ENCODE data around the gene GIGYF1. TPM values are rescaled to one million over a fixed set of nuclear protein-coding genes. Genes with fewer than 3 reads are reported as not detected.

The GIGYF1 gene
- total and polyA plus RNA-seq, 8 donors: 28.3 to 57.7 (median 39.7) TPM

GRCh38 chr7:100684534-100685042 lies 9.5 kb downstream of the GIGYF1 start:
- no peak for ATAC-seq
- H3K27ac ChIP-seq: no peak overlapping the region
- no peak overlapping the region for H3K4me3 ChIP-seq
- H3K4me1 ChIP-seq: peaks cover 0 to 12% of the 10 kb centered on the region in 2 donors
- H3K9me3 ChIP-seq: no peaks in the 10 kb centered on the region
- no peak for TF ChIP-seq CTCF (IDR thresholded peaks at IDR 0.05)
- no peaks in the 10 kb centered on the region for H3K27me3 ChIP-seq
- H3K36me3 ChIP-seq: peaks cover 0 to 97% of the 10 kb centered on the region in 2 donors
- intact Hi-C loops (cut with DNase I): loop anchor here in 1 of 2 donors (10.0 kb wide), 1 partner anchor 210 kb away; the partner anchor contains the start of gene TSC22D4
- DNase-seq: peak in 1 of 4 donors; percentile 55

- no peak for ATAC-seq
- Histone ChIP-seq H3K4me1 (peaks cover 0 to 19% of the 10 kb centered on the region in 2 donors), H3K9me3 (no peaks in the 10 kb centered on the region), H3K4me3 (no peak overlapping the region), H3K36me3 (peaks cover 0 to 99% of the 10 kb centered on the region in 2 donors), H3K27me3 (no peaks in the 10 kb centered on the region), H3K27ac (no peak overlapping the region)
- peak in 1 of 4 donors; percentile 69 for DNase-seq
- TF ChIP-seq CTCF (IDR thresholded peaks at IDR 0.05): no peak
- intact Hi-C loops (cut with DNase I): loop anchor here in 1 of 2 donors (10.0 kb wide), 1 partner anchor 209 kb away; the partner anchor contains the start of gene TSC22D4
Observed at GRCh38 chr7:100683659-100684533, 10.2 kb downstream of the GIGYF1 start.

GRCh38 chr7:100682991-100683658 lies 10.9 kb downstream of the GIGYF1 start:
- H3K27me3 ChIP-seq: no peaks in the 10 kb centered on the region
- peaks cover 0 to 100% of the 10 kb centered on the region in 2 donors for H3K36me3 ChIP-seq
- H3K4me3 ChIP-seq: no peak overlapping the region
- peak in 1 of 4 donors; percentile 77 for DNase-seq
- no peak for ATAC-seq
- peaks cover 0 to 27% of the 10 kb centered on the region in 2 donors for H3K4me1 ChIP-seq
- intact Hi-C loops (cut with DNase I): loop anchor here in 1 of 2 donors (10.0 kb wide), 1 partner anchor 208 kb away; the partner anchor contains the start of gene TSC22D4
- no peak for TF ChIP-seq CTCF (IDR thresholded peaks at IDR 0.05)
- H3K9me3 ChIP-seq: no peaks in the 10 kb centered on the region
- no peak overlapping the region for H3K27ac ChIP-seq

GRCh38 chr7:100682228-100682741 lies 11.8 kb downstream of the GIGYF1 start:
- no peak overlapping the region for H3K27ac ChIP-seq
- DNase-seq (peak in 1 of 4 donors; percentile 81), ATAC-seq (no peak)
- H3K4me3 ChIP-seq: no peak overlapping the region
- H3K27me3 ChIP-seq: no peaks in the 10 kb centered on the region
- peaks cover 0 to 100% of the 10 kb centered on the region in 2 donors for H3K36me3 ChIP-seq
- H3K9me3 ChIP-seq: no peaks in the 10 kb centered on the region
- TF ChIP-seq CTCF (IDR thresholded peaks at IDR 0.05): no peak
- H3K4me1 ChIP-seq: peaks cover 0 to 35% of the 10 kb centered on the region in 2 donors
- intact Hi-C loops (cut with DNase I): loop anchor here in 1 of 2 donors (10.0 kb wide), 1 partner anchor 207 kb away; the partner anchor contains the start of gene TSC22D4
